GM23248 (cell line): ENCODE results near the gene CDK13. TPM values are rescaled to one million over a fixed set of nuclear protein-coding genes. Genes with fewer than 3 reads are reported as not detected.

Experiments used
- DNase-seq: peaks from one replicate; pipeline ENCODE4 v3.0.0-alpha.2; 2015
- H2AFZ ChIP-seq: fragments of 200-600 bp; sonication (generic); 2 replicates; pipeline ENCODE4 v1.6.1; 2016; ENCODE audit warnings: antibody characterized with exemption
- H3F3A ChIP-seq: fragments of 200-600 bp; sonication (generic); 2 replicates; pipeline ENCODE4 v1.6.1; 2016; ENCODE audit warnings: mild to moderate bottlenecking, antibody characterized with exemption, mixed run types; ENCODE audit not compliant: insufficient read depth
- H3K27ac ChIP-seq: fragments of 200-600 bp; sonication (generic); 2 replicates; pipeline ENCODE4 v1.5.1; 2016; ENCODE audit warnings: mild to moderate bottlenecking
- H3K27me3 ChIP-seq: fragments of 200-600 bp; sonication (generic); replicated peaks from 2 replicates; pipeline ENCODE4 v1.6.1; 2016; ENCODE audit warnings: mild to moderate bottlenecking; ENCODE audit not compliant: insufficient read depth
- H3K36me3 ChIP-seq: fragments of 200-600 bp; sonication (generic); 2 replicates; pipeline ENCODE4 v1.6.1; 2016; ENCODE audit warnings: low read depth, mild to moderate bottlenecking
- H3K4me1 ChIP-seq: fragments of 200-600 bp; sonication (generic); 2 replicates; pipeline ENCODE4 v1.6.1; 2016; ENCODE audit warnings: mild to moderate bottlenecking; ENCODE audit not compliant: insufficient read depth
- H3K4me2 ChIP-seq: fragments of 200-600 bp; sonication (generic); one replicate; pipeline ENCODE4 v1.6.1; 2016; ENCODE audit warnings: mild to moderate bottlenecking; ENCODE audit not compliant: unreplicated experiment
- H3K4me3 ChIP-seq: fragments of 200-600 bp; sonication (generic); 2 replicates; pipeline ENCODE4 v1.5.1; 2016; ENCODE audit warnings: mild to moderate bottlenecking
- H3K79me2 ChIP-seq: fragments of 200-600 bp; sonication (generic); 2 replicates; pipeline ENCODE4 v1.6.1; 2016; ENCODE audit warnings: mild to moderate bottlenecking; ENCODE audit not compliant: insufficient read depth
- H3K9ac ChIP-seq: fragments of 200-600 bp; sonication (generic); 2 replicates; pipeline ENCODE4 v1.6.1; 2016; ENCODE audit warnings: mild to moderate bottlenecking
- H3K9me2 ChIP-seq: fragments of 200-600 bp; sonication (generic); 2 replicates; pipeline ENCODE4 v1.6.1; 2016; ENCODE audit warnings: mixed run types, mild to moderate bottlenecking, moderate library complexity; ENCODE audit not compliant: insufficient read depth
- H3K9me3 ChIP-seq: fragments of 200-600 bp; sonication (generic); one replicate; pipeline ENCODE4 v1.6.1; 2017; ENCODE audit warnings: low read depth
- H4K20me1 ChIP-seq: fragments of 200-600 bp; sonication (generic); 2 replicates; pipeline ENCODE4 v1.6.0; 2016; ENCODE audit not compliant: insufficient read depth
- EZH2 ChIP-seq: fragments of 200-600 bp; sonication (generic); IDR thresholded peaks from 2 replicates; pipeline ENCODE4 v1.6.1; 2018; ENCODE audit warnings: antibody characterized with exemption, mild to moderate bottlenecking; ENCODE audit not compliant: insufficient read depth, poor library complexity, severe bottlenecking
- EZH2phosphoT487 ChIP-seq: fragments of 200-600 bp; sonication (generic); IDR thresholded peaks from 2 replicates; pipeline ENCODE4 v1.6.1; 2018; ENCODE audit warnings: antibody characterized with exemption, moderate library complexity, mild to moderate bottlenecking, low read depth; ENCODE audit not compliant: insufficient read depth
- WGBS, 2 experiments: methylation state at CpG; one replicate each; pipeline ENCODE4 v1.1.6; 2015 to 2017; ENCODE audit warnings: low lambda C conversion rate in 2 of 2, low coverage in 1 of 2; ENCODE audit errors: missing lambda C conversion rate in 2 of 2; 5-methylcytosine and 5-hydroxymethylcytosine counted together
- in situ Hi-C: fragments of 300-500 bp; cut with MboI; formaldehyde crosslinking; loops from 2 replicates; pipeline ENCODE4 v1.15.0; 2020
- polyA plus RNA-seq: library from polyadenylated mRNA; unstranded; fragments of >200 nt; fragmentation: Nextera tagmentation; extraction: Ambion mirVana; gene quantifications from 2 replicates; pipeline ENCODE4 v1.2.1, GENCODE V29; 2016
- total RNA-seq: library from RNA; depleted of rRNA; stranded (reverse); fragments of >200 nt; shearing (Covaris generic); gene quantifications from 2 replicates; pipeline ENCODE4 v1.2.3, GENCODE V29; 2014

CDK13 gene
- total and polyA plus RNA-seq, 2 experiments from 2014 or later, result 13.3 to 41.4 TPM

DNA sequence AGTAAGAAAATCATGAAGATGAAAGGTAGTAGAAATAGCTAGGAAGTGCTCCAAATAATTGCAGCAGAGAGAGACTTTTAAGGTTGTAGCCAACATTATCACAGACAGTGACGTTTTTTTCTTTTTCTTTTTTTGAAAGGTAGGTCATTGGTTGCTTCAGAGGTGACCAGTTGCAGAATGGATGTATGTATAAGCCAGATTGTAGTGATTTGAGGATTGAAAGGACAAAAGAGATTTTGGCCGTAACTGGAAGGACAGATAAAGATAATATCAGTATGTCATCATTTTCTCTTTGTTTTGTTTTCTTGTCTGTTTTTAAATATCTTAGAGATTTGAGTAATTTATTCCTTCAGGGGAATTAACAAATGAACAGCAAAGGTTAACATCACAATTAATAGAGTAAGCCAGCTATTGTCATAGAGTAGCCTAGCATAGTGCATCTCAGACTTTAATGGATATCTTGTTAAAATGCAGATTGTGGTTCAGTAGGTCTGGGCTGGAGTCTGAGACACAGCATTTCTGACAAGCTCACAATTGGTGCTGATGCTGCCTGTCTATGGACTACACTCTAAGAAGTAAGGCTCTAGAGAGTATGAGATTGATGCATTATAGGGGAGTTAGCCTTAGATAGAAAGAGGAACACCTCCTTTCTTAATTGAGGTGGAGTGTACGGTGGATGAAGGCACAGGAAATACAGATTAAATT lies 28.3 kb downstream of the CDK13 start:
- H3K4me3 ChIP-seq, result no peak overlapping the region
- H3F3A ChIP-seq, result no peaks in the 10 kb centered on the region
- H3K27ac ChIP-seq, result no peak overlapping the region
- H3K4me2 ChIP-seq, result no peak overlapping the region
- peaks cover 55% of the 10 kb centered on the region for H4K20me1 ChIP-seq
- no peaks in the 10 kb centered on the region for H3K9me2 ChIP-seq
- no peak for TF ChIP-seq EZH2phosphoT487
- no peak for TF ChIP-seq EZH2
- WGBS, 2 experiments, result 68 to 72% methylated on average over 3 of the region's 3 CpGs
- no peak overlapping the region for H3K9ac ChIP-seq
- no peaks in the 10 kb centered on the region for H3K36me3 ChIP-seq
- H2AFZ ChIP-seq, result no peak overlapping the region
- in situ Hi-C loops, result no loop called here
- no peaks in the 10 kb centered on the region for H3K9me3 ChIP-seq
- no peaks in the 10 kb centered on the region for H3K27me3 ChIP-seq
- H3K4me1 ChIP-seq, result no peaks in the 10 kb centered on the region
- DNase-seq, result no peak
- peaks cover 93% of the 10 kb centered on the region for H3K79me2 ChIP-seq

DNA sequence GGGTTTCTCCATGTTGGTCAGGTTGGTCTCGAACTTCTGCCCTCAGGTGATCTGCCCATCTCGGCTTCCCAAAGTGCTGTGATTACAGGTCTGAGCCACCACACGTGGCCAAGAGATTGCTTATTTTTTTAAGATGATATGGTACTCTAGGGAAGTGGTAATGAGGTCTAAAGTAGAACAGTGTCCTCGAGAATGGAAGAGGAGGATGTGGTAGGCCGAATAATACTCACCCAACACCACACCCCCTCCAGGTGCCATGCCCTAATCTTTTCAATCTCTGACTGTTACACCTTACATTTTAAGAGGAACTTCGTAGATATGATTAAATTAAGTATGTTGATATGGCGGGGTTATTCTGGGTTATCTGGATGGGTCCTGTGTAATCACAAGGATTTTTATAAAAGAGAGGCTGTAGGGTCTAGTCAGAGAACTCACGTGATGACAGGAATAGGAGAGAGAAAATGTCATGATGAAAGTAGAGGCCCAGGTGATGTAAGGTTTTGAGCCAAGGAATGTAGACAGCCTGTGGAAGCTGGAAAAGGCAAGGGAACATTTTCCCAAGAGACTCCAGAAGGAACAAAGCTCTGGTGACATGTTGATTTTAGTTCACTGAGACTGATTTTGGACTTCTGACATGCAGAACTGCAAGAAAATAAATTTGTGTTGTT lies 29.5 kb downstream of the CDK13 start:
- in situ Hi-C loops, result no loop called here
- Histone ChIP-seq H4K20me1 (peaks cover 46% of the 10 kb centered on the region), H3K79me2 (peaks cover 93% of the 10 kb centered on the region), H3K36me3 (no peaks in the 10 kb centered on the region), H3F3A (no peaks in the 10 kb centered on the region), H3K4me1 (no peaks in the 10 kb centered on the region), H3K4me2 (no peak overlapping the region), H3K27ac (no peak overlapping the region), H3K9me2 (no peaks in the 10 kb centered on the region), H3K27me3 (no peaks in the 10 kb centered on the region), H3K4me3 (no peak overlapping the region), H3K9me3 (no peaks in the 10 kb centered on the region), H3K9ac (no peak overlapping the region), H2AFZ (no peak overlapping the region)
- 83 to 90% methylated on average over 8 of the region's 8 CpGs for WGBS, 2 experiments
- no peak for TF ChIP-seq EZH2
- no peak for DNase-seq

DNA sequence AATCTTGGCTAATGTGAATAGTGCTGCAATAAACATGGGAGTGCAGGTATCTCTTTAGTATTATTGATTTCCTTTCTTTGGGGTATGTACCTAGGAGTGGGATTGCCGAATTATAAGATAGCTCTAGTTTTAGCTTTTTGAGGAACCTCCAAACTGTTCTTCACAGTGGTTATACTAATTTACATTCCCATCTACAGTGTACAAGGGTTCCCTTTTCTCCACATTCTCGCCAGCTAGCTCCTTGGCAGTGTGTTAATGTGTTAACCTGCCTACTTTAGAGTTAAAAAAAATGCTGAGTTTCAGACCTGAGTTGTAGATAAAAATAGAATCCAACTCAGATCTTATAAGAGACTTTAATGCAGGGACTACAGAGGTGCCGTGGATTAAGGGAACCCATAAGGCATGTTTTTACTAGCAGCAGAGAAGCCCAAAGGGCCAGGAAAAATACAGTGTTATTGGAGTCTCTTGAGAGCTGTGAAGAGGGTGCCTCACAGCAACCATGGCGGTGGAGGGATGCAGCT lies 35.4 kb downstream of the CDK13 start:
- Histone ChIP-seq H3K9me3 (no peaks in the 10 kb centered on the region), H3K9me2 (no peaks in the 10 kb centered on the region), H3K36me3 (peaks cover 20% of the 10 kb centered on the region), H2AFZ (no peak overlapping the region), H3K9ac (no peak overlapping the region), H4K20me1 (peaks cover 24% of the 10 kb centered on the region), H3K4me2 (no peak overlapping the region), H3F3A (no peaks in the 10 kb centered on the region), H3K27me3 (no peaks in the 10 kb centered on the region), H3K4me3 (no peak overlapping the region), H3K27ac (no peak overlapping the region), H3K79me2 (peaks cover 93% of the 10 kb centered on the region), H3K4me1 (no peaks in the 10 kb centered on the region)
- WGBS, 2 experiments, result 98 to 100% methylated on average over 4 of the region's 4 CpGs
- no peak for DNase-seq
- in situ Hi-C loops, result no loop called here
- no peak for TF ChIP-seq EZH2phosphoT487
- TF ChIP-seq EZH2, result no peak

DNA sequence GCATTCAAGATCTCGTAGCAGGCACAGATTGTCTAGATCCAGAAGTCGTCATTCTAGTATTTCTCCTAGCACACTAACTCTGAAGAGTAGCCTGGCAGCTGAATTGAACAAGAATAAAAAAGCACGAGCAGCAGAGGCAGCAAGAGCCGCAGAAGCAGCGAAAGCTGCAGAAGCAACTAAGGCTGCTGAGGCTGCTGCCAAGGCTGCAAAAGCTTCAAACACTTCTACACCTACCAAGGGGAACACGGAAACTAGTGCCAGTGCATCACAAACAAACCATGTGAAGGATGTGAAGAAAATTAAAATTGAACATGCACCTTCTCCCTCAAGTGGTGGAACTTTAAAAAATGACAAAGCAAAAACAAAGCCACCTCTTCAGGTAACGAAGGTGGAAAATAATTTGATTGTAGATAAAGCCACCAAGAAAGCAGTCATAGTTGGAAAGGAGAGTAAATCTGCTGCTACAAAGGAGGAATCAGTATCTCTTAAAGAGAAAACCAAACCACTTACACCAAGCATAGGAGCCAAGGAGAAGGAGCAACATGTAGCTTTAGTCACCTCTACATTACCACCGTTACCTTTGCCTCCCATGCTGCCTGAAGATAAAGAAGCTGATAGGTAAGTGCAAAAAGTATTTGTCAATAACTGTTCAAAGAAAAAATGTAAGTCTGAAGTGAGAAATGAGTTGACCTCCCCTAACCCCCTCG lies 37.7 kb downstream of the CDK13 start:
- 87 to 89% methylated on average over 9 of the region's 9 CpGs for WGBS, 2 experiments
- peaks cover 20% of the 10 kb centered on the region for H3K36me3 ChIP-seq
- in situ Hi-C loops, result no loop called here
- no peaks in the 10 kb centered on the region for H3K9me2 ChIP-seq
- H3K9ac ChIP-seq, result no peak overlapping the region
- H2AFZ ChIP-seq, result no peak overlapping the region
- H3K9me3 ChIP-seq, result no peaks in the 10 kb centered on the region
- H4K20me1 ChIP-seq, result peaks cover 24% of the 10 kb centered on the region
- no peaks in the 10 kb centered on the region for H3K27me3 ChIP-seq
- no peak for DNase-seq
- no peaks in the 10 kb centered on the region for H3K4me1 ChIP-seq
- TF ChIP-seq EZH2phosphoT487 (no peak), EZH2 (no peak)
- no peaks in the 10 kb centered on the region for H3F3A ChIP-seq
- no peak overlapping the region for H3K4me3 ChIP-seq
- H3K27ac ChIP-seq, result no peak overlapping the region
- H3K79me2 ChIP-seq, result peaks cover 100% of the 10 kb centered on the region
- H3K4me2 ChIP-seq, result no peak overlapping the region
